Left lung (tissue), 10 donors: ENCODE results near the gene SYT9. TPM values are rescaled to one million over a fixed set of nuclear protein-coding genes. Genes with fewer than 3 reads are reported as not detected.

Experiments
- ATAC-seq: fragments of 200-7000 bp; cut with Tn5 transposase; one replicate; pipeline ENCODE4 v1.9.1; 2020; ENCODE audit warnings: moderate library complexity
- DNase-seq, 4 donors: peaks; one replicate each; pipeline ENCODE4 v3.0.0-alpha.2; 2013 to 2020
- H3K27ac ChIP-seq, 2 donors: fragments of 200-600 bp; sonication (generic) in 1 of 2; one replicate each; pipeline versions ENCODE4 v1.5.0 to v1.8.0; 2020 to 2021
- H3K27me3 ChIP-seq, 2 donors: fragments of 200-600 bp; sonication (generic) in 1 of 2; one replicate each; pipeline versions ENCODE4 v1.5.0 to v1.8.0; 2020 to 2021
- H3K36me3 ChIP-seq, 2 donors: fragments of 200-600 bp; sonication (generic) in 1 of 2; one replicate each; pipeline versions ENCODE4 v1.5.0 to v1.8.0; 2020 to 2021
- H3K4me1 ChIP-seq, 2 donors: fragments of 200-600 bp; one replicate each; pipeline ENCODE4 v1.8.0; 2021
- H3K4me3 ChIP-seq, 2 donors: fragments of 200-600 bp; sonication (generic) in 1 of 2; one replicate each; pipeline versions ENCODE4 v1.5.0 to v1.8.0; 2020 to 2021; ENCODE audit warnings: mild to moderate bottlenecking in 1 of 2
- H3K9me3 ChIP-seq, 2 donors: fragments of 200-600 bp; sonication (generic) in 1 of 2; one replicate each; pipeline versions ENCODE4 v1.5.0 to v1.8.0; 2020 to 2021
- CTCF ChIP-seq, 2 donors: fragments of 200-600 bp; sonication (generic) in 1 of 2; IDR thresholded peaks; one replicate each; pipeline versions ENCODE4 v1.5.0 to v1.8.0; 2021; ENCODE audit warnings: antibody characterized with exemption in 2 of 2
- intact Hi-C, 2 donors: fragments of 100-400 bp; cut with DNase I; formaldehyde crosslinking; loops; one replicate each; pipeline versions ENCODE4 v1.11.2 to v1.14.2; 2022
- polyA plus RNA-seq, 6 donors: library from polyadenylated mRNA; unstranded; fragments of 120-200 nt; gene quantifications; one replicate each; pipeline ENCODE4 v1.2.1, GENCODE V29; 2013; ENCODE audit not compliant: insufficient read length in 6 of 6
- total RNA-seq, 2 donors: library from RNA; stranded (reverse); fragmentation: NEBNext Ultra II Directional; extraction: Animal tissue kit (Norgen Biotek cat#: 25700); gene quantifications; one replicate each; pipeline ENCODE4 v1.2.1, GENCODE V29; 2021
- donor health status: DM: no; HTN: yes; CAD: no.
- donor health status: DM: no; HTN: no; CAD: no.

SYT9 gene
- total and polyA plus RNA-seq, 8 donors: 0.10 to 0.20 (median 0.11) TPM; not detected in 1

GRCh38 chr11:7450836-7451235, 199.1 kb downstream of the SYT9 start:
- TF ChIP-seq CTCF (IDR thresholded peaks at IDR 0.05): no peak
- no peak overlapping the region for H3K4me3 ChIP-seq
- DNase-seq (no peak), ATAC-seq (no peak)
- no peaks in the 10 kb centered on the region for H3K9me3 ChIP-seq
- H3K27ac ChIP-seq: no peak overlapping the region
- intact Hi-C loops: no loop called here
- no peaks in the 10 kb centered on the region for H3K4me1 ChIP-seq
- no peaks in the 10 kb centered on the region for H3K36me3 ChIP-seq
- H3K27me3 ChIP-seq: peaks cover 0 to 80% of the 10 kb centered on the region in 2 donors

- Histone ChIP-seq H3K36me3 (no peaks in the 10 kb centered on the region), H3K4me1 (no peaks in the 10 kb centered on the region), H3K9me3 (no peaks in the 10 kb centered on the region), H3K4me3 (no peak overlapping the region), H3K27me3 (peaks cover 2 to 79% of the 10 kb centered on the region in 2 donors), H3K27ac (no peak overlapping the region)
- no peak for DNase-seq
- TF ChIP-seq CTCF (IDR thresholded peaks at IDR 0.05): no peak
- intact Hi-C loops: no loop called here
- no peak for ATAC-seq
Measured at GRCh38 chr11:7451520-7451919, 199.8 kb downstream of the SYT9 start.

DNA sequence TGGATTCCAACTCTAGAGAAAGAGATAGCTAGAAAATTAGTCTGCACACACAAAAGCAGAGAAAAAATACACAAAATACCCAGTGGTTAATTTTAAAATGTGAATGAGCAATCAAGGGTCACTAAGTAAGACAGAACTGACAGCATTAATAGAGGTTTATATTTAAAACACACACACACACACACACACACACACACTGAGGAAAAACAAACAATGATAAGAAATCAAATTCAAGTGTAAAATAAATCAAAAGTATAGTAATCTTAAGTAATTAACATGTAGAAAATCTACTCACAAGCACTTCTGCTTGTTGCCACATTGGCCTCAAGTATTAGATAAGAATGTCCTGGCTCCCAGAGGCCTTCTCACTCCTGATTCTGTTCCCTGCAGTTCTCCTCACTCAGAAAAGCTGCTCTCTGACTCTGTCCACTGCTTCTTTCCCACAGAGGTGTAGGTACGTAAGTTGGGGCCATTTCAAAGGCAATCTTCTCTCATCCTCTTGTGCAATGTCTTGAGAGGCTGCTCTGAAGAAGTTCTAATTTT, 200.3 kb downstream of the SYT9 start:
- Histone ChIP-seq H3K4me1 (no peaks in the 10 kb centered on the region), H3K9me3 (no peaks in the 10 kb centered on the region), H3K4me3 (no peak overlapping the region), H3K27ac (no peak overlapping the region), H3K36me3 (no peaks in the 10 kb centered on the region), H3K27me3 (peaks cover 2 to 78% of the 10 kb centered on the region in 2 donors)
- no peak for TF ChIP-seq CTCF (IDR thresholded peaks at IDR 0.05)
- intact Hi-C loops: no loop called here
- peak; percentile 87 for ATAC-seq
- peak in 1 of 4 donors; percentile 47 for DNase-seq

DNA sequence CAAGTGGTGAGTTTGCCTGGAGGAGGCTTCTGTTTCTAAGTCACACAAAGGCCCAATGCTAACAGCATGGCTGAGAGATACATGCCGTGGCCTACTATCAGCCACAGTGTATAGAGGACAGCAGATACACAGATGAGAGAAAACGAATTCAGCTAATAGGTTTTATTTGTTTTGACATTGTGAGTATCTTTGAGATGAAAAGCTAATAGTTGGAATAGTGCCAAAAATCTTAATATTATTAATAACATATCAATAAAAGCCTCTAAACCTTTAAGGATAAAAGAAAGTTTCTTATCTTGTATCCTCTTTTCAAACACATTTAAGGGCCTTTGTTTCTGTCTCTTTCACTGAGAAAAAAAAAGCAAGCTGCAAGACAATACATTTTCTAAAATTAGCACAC, 203.2 kb downstream of the SYT9 start:
- no peak for DNase-seq
- Histone ChIP-seq H3K27ac (no peak overlapping the region), H3K4me1 (no peaks in the 10 kb centered on the region), H3K36me3 (no peaks in the 10 kb centered on the region), H3K9me3 (no peaks in the 10 kb centered on the region), H3K4me3 (no peak overlapping the region), H3K27me3 (peaks cover 2 to 76% of the 10 kb centered on the region in 2 donors)
- intact Hi-C loops: no loop called here
- no peak for TF ChIP-seq CTCF (IDR thresholded peaks at IDR 0.05)
- no peak for ATAC-seq

DNA sequence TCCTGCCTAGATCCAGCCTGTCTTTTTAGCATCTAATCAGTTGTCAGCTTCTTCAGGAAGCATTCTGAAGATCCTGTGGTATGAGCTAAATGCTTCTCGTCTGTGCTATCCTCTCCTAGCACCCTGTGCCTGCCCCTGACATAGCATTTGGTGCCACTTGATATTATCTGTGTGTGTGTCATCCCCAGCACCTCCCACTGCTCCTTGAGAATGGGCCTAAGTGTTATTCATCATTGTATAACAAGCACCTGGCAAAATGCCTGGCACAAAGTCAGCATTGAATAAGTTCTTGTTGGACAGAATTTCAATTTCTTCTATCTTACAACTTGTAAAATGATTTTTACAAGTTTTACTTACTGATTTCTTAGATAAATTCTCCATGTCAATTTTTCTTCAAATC, 205.5 kb downstream of the SYT9 start:
- ATAC-seq (peak; percentile 17), DNase-seq (no peak)
- Histone ChIP-seq H3K4me1 (no peaks in the 10 kb centered on the region), H3K4me3 (no peak overlapping the region), H3K27ac (no peak overlapping the region), H3K36me3 (no peaks in the 10 kb centered on the region), H3K9me3 (no peaks in the 10 kb centered on the region), H3K27me3 (peaks cover 2 to 79% of the 10 kb centered on the region in 2 donors)
- TF ChIP-seq CTCF (IDR thresholded peaks at IDR 0.05): no peak
- intact Hi-C loops: no loop called here
